ENCODE data around the gene CDK13.
"Not testable (repeated sequence)": the region's sequence is repeated elsewhere in the genome, so short reads cannot be mapped to it uniquely, and the experiment has no call there.

Gene CDK13

GRCh38 chr7:40098810-40099209 lies 148.8 kb downstream of the CDK13 start:
- no peak for DNase-seq (ENCODE audit: low read depth)

DNA sequence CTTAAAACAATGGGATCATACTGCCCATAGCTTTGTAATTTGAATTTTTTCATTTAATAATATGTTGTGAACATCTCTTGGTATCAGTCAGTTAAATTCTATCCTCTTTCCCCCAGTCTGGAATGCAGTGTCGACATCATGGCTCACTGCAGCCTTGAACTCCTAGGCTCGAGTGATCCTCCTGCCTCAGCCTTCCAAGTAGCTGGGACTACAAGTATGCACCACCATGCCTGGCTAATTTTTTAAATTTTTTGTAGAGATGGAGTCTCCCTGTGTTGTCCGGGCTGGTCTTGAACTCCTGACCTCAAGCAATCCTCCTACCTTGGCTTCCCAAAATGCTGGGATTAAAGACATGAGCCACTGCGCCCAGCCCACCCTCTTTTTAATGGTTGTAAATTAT lies 149.8 kb downstream of the CDK13 start:
- no peak for DNase-seq (ENCODE audit: low read depth)

- DNase-seq (ENCODE audit: low read depth): no peak
These were observed 151.1 kb downstream of the CDK13 start for GRCh38 chr7:40101201-40101600.

GRCh38 chr7:40102897-40103296 lies 152.8 kb downstream of the CDK13 start:
- DNase-seq (ENCODE audit: low read depth): no peak

- DNase-seq (ENCODE audit: low read depth): no peak
These were observed 155.9 kb downstream of the CDK13 start for GRCh38 chr7:40105879-40106473.

- no peak for DNase-seq (ENCODE audit: low read depth)
These were observed 165.9 kb downstream of the CDK13 start for GRCh38 chr7:40115936-40116335.

DNA sequence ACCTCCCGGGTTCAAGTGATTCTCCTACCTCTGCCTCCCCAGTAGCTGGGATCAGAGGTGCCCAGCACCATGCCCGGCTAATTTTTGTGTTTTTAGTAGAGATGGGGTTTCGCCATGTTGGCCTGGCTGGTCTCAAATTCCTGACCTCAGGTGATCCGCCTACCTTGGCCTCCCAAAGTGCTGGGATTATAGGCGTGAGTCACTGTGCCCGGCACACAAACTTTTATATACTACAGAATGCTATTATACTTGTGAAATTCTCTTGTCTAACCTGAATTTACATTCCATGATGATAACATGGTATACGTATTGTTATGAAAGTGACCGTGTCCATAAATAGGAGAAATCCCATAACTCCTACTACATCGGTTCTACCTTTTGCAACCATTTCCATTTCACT lies 167.1 kb downstream of the CDK13 start:
- not testable (repeated sequence) for DNase-seq (ENCODE audit: low read depth)

DNA sequence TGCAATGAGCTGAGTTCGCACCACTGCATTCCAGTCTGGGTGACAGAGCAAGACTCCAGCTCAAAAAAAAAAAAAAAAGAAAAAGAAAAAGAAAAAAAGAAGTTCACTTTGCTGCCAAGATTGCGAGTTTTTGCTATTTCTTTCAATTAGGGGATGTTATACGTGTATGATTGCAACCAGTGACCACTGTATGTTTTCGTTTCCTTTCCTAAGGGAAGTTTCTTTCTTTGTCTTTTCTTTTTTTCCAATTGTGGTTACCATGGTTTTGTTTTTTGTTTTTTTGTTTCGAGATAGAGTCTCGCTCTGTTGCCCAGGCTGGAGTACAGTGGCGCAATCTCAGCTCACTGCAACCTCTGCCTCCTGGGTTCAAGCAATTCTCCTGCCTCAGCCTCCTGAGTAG lies 168.1 kb downstream of the CDK13 start:
- DNase-seq (ENCODE audit: low read depth): not testable (repeated sequence)

- DNase-seq (ENCODE audit: low read depth): no peak
These were observed 170.0 kb downstream of the CDK13 start for GRCh38 chr7:40120020-40120419.

DNA sequence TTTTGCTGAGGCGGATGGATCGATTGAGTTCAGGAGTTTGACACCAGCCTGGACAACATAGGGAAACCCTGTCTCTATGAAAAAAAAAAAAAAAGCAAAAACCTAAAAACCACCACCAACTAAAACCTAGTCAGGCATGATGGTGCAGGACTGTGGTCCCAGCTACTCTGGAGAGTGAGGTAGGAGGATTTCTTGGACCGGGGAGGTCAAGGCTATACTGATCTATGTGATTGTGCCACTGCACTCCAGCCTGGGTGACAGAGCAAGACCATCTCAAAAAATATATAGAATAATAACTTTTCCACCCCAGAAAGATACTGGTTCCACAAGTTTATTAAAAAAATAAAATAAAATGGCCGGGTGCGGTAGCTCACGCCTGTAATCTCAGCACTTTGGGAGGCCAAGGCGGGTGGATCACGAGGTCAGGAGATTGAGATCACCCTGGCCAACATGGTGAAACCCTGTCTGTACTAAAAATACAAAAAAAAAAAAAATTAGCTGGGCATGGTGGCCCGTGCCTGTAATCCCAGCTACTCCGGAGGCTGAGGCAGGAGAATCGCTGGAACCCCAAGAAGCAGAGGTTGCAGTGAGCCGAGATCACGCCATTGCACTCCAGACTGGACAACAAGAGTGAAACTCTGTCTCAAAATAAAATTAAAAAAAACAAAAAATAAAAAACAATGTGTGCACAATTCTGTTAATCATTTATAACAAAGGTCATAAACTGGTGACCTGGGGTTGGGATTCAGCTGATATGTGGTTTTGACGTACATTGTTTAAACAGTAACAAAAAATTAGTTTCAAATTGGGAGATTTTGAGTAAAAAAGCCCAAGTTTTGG lies 172.3 kb downstream of the CDK13 start:
- DNase-seq (ENCODE audit: low read depth): not testable (repeated sequence)

DNA sequence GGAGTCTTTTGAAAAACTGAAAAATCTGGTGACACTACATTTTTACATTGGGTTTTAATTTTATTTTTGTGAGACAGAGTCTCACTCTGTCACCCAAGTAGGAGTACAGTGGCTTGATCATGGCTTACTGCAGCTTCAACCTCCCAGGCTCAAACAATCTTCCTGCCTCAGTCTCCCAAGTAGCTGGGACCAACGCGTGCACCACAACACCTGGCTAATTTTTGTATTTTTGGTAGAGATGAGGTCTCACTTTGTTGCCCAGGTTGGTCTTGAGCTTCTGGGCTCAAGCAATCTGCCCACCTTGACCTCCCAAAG lies 172.8 kb downstream of the CDK13 start:
- DNase-seq (ENCODE audit: low read depth): no peak

DNA sequence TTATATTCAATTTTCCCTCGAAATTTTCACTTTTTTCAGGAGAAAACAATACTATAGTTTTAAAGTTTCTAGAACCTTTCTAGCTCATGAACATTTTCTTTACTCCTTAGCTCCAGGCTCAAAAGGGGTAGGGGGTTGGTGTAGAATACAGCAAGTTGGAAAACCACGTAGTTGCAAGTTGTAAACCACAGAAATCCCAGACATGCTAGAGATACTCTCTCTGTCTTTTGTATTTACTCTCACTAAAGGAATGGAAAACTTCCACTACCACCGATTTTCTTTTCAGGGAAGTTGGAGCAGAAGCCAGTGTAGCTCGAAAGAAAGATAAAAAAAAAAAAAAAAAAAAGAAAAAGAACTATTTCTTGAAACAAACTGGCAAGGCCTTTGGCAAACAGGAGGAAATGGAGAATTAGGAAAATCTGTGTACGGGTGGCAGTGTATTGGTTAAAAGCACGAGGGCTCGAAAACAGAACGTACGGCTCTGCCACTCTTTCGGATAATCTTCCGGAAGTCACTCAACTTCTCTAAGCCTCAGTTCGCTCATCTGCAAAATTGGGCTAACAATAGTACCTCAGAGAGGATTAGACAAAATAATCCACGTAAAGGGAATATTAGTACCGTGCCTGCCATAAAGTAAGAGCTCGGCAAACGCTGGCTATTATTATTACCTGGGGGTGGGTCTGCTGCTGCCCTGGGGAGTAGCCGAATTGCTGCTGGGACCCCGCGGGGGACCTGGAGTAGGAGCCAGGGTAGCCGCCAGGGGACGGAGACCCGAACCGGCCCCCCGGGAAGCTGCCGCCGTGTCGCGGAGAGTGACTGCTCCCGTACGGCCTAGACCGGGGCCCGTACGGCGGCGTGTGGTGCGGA lies 183.7 kb downstream of the CDK13 start:
- DNase-seq (ENCODE audit: low read depth): no peak

DNA sequence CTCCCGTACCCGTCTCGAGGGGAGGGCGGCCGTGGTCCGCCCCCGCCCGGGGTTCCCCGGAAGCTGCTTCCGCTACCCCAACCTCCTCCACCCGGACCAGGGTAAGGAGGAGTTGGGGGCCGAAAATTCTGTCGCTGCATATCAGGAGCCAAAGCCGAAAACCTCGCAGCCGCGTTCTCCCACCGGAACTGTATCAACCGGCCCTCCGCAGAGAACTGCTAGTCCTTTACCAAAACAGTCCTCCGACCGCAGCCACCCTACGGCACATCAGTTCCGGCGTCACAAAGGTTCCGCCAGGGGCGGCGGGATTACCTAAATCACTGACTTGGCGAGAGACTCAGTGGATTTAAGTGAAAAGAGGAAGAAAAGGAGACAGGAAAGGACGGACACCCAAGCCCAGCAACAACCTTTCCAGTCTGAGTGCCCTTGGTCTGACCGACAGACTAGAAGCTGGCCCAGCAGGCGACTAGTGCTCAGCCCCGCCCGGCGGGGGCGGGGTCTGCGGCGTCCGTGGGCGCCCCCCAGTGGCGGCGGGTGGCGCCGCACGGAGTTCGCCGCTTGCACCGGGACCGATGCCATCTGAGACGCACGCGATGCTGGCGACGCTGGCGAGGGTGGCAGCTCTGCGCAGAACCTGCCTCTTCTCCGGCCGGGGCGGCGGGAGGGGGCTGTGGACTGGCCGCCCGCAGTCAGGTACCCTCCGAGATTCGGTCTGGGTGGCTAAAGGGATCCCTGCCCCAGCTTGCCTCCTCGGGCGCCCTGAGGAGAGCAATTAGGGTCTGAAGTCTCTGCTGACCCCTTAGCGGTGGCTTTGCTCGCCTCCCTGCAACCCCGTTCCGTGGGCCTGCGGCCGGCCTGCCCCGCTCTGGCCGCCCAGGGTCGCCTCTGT lies 184.6 kb downstream of the CDK13 start, which contains the start of the genes MPLKIP and SUGCT:
Gene MPLKIP, minus strand, starts transcription at position 195 of the 889 bp plus-strand sequence. Its CDS starts 55 bp downstream, at position 140.
Gene SUGCT, plus strand, starts transcription at position 578 of the 889 bp plus-strand sequence.
- peak; percentile 76 for DNase-seq (ENCODE audit: low read depth)

DNA sequence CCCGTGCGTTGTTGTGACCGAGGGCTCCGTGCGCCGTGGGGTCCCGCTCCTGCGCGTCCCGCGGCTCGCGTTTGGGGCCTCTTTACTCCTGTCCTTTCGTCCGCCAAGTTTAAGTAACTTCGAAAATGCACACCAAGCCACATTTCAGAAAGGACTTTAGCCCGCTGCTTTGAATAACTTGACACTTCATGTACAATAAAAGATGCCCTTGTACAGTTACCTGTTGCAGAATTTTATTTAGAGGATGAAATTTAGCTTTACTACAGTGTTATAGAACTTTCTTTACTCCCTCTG lies 185.2 kb downstream of the CDK13 start:
- DNase-seq (ENCODE audit: low read depth): no peak

DNA sequence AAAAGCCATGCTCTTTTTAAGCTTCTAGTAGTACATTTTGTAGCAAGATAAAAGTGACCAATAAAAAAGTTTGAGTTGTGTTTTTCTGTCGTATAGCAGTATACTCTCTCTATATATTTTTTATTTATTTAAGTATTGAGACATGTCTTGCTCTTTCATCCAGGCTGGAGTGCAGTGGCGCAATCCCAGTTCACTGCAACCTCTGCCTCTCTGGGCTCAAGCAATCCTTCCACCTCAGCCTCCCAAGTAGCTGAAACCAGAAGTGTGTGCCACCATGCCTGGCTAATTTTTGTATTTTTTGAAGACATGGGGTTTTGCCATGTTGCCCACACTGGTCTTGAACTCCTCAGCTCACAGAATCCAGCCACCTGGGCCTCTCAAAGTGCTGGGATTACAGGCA lies 187.5 kb downstream of the CDK13 start:
- DNase-seq (ENCODE audit: low read depth): no peak

GRCh38 chr7:40138973-40139372 lies 188.9 kb downstream of the CDK13 start:
- no peak for DNase-seq (ENCODE audit: low read depth)

- not testable (repeated sequence) for DNase-seq (ENCODE audit: low read depth)
These were observed 189.8 kb downstream of the CDK13 start for GRCh38 chr7:40139891-40140290.

DNA sequence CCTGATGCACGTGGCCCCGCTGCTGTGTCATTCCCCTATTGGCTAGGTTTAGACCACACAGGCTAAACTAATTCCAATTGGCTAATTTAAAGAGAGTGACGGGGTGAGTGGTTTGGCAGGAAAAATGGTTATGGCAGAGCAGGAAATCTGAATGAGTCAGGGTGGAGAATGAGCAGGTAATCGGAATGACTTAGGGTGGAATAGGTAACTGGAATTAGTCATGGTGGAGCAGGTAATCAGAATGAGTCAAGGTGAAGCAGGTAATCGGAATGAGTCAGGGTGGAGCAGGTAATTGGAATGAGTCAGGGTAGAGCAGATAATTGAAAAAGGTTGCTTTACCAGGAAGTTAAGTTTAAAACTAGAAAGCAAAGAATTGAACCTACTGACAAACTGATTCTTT lies 191.9 kb downstream of the CDK13 start:
- DNase-seq (ENCODE audit: low read depth): not testable (repeated sequence)

- not testable (repeated sequence) for DNase-seq (ENCODE audit: low read depth)
These were observed 195.6 kb downstream of the CDK13 start for GRCh38 chr7:40145596-40146130.

- no peak for DNase-seq (ENCODE audit: low read depth)
These were observed 197.6 kb downstream of the CDK13 start for GRCh38 chr7:40147371-40148246.

GRCh38 chr7:40148247-40148580 lies 198.2 kb downstream of the CDK13 start:
- not testable (repeated sequence) for DNase-seq (ENCODE audit: low read depth)

Data from activated gamma-delta T cell treated with anti-CD3 and anti-CD28 coated beads, Interleukin-2, amount 50 U/mL, for 16 hours (primary cell).